GM12874 (cell line): ENCODE measurements around the gene ARSJ.

Experiments
- TF ChIP-seq, protein P1 (sequence below): IDR thresholded peaks from 2 replicates; pipeline ENCODE4 v1.5.1; 2011; ENCODE audit warnings: low read depth, mild to moderate bottlenecking, control low read depth, low read length, moderate library complexity; ENCODE audit not compliant: insufficient read depth

The ARSJ gene

DNA sequence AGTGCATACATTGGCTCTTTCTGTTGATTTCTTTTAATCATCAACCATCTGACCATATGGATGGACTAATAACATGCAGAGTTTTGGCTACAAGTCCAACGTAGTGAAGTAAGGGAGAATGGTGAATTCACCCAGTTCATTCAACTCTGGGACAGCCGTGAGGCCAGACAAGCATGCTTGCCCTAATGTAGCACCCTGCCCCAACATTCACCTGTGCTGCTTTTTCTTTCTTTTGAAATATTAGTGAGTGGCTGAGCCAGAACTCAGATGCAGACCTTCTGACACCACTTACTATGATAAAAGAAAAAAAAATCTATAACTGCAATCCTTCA, 17.5 kb downstream of the ARSJ start:
- TF ChIP-seq, protein P1, sequence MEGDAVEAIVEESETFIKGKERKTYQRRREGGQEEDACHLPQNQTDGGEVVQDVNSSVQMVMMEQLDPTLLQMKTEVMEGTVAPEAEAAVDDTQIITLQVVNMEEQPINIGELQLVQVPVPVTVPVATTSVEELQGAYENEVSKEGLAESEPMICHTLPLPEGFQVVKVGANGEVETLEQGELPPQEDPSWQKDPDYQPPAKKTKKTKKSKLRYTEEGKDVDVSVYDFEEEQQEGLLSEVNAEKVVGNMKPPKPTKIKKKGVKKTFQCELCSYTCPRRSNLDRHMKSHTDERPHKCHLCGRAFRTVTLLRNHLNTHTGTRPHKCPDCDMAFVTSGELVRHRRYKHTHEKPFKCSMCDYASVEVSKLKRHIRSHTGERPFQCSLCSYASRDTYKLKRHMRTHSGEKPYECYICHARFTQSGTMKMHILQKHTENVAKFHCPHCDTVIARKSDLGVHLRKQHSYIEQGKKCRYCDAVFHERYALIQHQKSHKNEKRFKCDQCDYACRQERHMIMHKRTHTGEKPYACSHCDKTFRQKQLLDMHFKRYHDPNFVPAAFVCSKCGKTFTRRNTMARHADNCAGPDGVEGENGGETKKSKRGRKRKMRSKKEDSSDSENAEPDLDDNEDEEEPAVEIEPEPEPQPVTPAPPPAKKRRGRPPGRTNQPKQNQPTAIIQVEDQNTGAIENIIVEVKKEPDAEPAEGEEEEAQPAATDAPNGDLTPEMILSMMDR, result no peak

DNA sequence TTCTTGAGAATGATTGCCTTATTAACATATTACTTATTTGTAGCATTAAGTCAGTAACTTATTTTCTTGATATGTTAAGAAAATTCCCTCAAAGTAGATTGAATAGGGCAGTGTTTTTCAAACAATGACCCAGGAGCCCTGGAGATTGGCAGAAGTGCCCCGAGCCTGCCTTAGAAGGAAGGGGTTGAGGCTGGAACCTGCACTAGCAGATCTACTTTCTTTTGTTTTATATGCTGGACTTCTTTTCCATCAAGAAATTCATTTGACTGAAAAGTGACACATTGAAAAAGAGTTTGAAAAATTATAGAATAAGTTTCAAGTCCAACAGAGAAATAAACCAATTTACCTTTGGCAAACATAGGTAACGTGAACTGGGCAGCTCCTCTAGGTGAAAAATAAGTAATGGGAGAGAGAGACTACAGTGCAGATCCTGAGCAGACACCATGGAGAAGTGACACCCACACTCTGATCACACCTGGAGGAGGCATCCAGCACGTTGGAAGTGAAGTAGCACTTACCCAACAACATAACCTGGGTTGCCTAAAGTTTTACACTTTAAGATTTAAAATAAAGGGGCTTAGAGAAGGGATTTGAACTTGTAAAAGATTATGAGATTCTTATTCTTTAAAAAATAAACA, 18.6 kb downstream of the ARSJ start:
- TF ChIP-seq, protein P1, result no peak

DNA sequence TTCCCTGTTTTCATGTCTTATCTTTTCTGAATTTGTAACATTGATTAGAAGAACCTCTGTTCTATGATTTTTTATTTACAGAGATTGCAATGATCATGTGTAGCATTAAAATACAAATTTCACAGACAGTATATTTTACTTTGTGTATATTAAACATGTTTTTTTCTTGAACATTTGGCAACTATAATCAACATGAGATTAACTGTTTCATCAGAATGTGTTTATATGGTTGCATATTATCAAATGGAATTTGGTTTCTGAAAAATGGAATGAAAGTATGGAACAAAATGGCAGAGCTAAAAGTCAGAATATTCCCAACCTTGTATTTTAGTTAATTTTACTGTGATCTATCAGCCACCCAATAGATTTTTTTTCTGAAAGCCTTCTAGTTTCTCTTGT, 19.9 kb downstream of the ARSJ start:
- TF ChIP-seq, protein P1, result no peak

DNA sequence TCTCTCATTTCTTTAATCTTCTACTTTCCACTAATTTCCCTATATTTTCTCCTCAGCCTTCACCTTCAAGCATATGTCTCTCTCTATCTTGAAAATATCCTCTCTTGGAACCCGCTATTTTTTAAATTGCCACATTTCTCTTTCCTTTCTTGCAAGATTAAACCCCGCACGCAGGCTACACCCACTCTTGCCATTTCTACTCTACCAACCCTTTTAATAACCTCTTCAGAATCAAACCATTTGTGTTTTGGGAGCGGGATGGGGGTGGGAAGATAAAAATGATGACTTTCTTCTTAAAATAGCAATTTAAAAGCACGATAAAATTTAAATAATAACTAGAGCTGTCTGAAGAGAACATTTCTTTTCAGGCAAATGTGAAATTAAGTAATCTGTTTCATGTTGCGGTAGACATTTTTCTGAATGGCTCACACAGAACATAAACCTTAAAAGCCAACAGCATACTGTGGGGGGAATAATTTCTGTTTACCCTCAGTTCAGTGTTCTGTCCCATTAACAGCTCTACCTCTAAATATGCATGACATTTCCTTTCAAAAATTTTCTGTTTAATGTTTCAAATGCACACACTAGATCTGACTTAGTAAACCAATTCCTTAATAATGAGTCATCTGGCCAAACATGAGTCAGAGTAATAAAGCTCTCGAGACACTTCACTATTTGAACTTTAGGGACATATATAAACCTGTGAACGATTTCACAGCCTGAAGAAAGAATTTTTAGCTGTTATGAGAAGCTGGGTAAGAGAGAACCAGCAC, 20.5 kb downstream of the ARSJ start:
- TF ChIP-seq, protein P1, result no peak

DNA sequence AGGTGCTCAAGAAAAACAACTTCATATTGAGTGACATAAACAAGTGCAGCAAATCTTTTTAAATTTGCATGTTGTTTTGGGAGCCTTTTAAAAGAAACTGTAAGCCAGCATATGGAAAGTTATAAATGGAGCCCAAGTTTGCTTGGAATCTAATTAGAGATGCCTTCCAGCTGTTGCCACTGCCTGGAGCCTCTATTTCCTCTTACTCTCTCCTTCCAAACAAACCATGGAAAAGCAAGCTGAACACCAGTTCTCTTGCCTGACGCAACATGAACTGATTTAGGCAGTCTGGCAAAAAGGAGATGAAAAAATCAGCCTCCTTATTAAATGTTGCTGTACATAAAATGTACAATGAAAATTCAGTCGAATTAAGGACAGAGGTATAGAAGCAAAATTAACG, 21.5 kb downstream of the ARSJ start:
- TF ChIP-seq, protein P1, result no peak

DNA sequence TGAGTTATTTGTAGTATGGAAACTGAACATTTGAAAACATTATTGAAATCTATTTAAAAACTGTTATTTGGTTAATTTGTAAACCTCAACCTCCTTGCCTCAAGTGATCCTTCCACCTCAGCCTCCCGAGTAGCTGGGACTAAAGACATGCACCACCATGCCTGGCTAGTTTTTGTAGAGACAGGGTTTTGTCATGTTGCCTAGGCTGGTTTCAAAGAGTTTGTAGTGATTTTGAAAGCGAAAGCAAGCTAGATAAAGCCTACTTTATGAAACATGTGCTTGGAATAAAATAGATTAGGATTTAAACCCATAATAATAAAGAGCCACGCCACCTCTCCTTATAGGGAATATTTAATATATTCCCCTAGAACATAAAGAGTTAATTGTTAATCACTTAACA, 23.5 kb downstream of the ARSJ start:
- TF ChIP-seq, protein P1, result no peak

DNA sequence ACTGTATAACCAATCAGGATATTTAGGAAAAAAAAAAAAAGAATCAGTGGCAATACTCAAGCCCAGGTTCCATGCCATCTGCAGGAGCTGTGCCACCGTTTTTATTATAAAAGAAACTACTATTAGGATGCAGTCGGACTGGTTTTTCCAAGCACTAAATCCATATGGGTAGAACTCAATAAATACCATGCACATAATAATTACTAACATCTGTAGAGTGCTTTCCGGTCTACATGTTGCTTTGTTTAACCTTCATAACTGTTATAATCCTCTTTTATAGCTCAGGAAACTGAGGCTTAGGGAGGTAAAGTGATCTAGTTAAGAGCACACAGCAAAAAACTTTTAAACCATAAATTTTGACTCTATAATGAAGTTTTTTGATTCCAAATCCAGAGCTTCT, 24.0 kb downstream of the ARSJ start:
- TF ChIP-seq, protein P1, result no peak
